Ureter (tissue), 1 donor: Measurements from ENCODE around the gene ZNF77. TPM values are rescaled to one million over a fixed set of nuclear protein-coding genes. Genes with fewer than 3 reads are reported as not detected.
A peak's percentile ranks its signal among the peaks of the same experiment; 100 is the strongest.
"Not testable (repeated sequence)": the region's sequence is repeated elsewhere in the genome, so short reads cannot be mapped to it uniquely, and the experiment has no call there.

Experiments used
- DNase-seq: peaks from one replicate; pipeline ENCODE4 v3.0.0-alpha.2; 2020; ENCODE audit warnings: low spot score
- total RNA-seq: library from RNA; stranded (reverse); gene quantifications from one replicate; pipeline ENCODE4 v1.2.4, GENCODE V29; 2023
- donor health status: DM: yes; HTN: yes; CAD: no.

ZNF77 gene
- total RNA-seq: 6.6 TPM

DNA sequence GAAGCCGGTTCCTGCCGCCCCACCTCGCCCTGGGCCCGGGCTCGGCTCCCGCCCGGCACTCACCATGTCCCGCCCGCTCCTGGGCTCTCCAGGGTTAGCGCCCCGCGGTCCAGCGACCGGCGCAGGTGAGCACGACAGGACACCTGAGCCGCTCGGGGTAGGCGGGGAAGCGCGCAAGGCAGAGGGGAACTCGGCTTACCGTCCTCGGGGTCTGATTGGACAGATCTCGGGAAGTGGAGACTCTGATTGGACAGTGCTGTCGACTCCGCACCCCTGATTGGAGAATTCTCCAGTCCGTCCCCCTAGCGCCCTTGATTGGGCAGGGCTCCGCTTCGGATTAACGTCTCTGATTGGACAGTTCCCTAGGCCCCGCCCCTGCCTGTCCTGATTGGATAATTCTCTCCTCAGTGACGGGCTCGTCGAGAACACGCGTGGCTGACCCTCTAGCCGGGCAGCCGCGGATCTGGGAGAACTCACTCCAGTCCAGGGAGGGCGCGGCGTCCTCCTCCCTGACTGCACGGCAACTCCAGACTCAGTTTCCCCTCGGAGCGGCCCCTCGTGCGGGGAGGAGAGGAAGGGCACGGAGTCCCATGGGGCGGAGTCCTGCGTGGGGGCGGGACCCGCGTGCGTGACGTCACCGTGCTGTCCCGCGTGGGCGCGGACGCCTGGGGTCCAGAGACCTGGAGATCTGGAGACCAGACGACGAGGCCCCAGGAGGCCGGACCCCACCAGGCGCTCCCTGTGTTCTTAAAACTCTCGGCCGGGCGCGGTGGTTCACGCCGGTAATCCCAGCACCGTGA, at the start of gene ZNF77:
Gene ZNF77, minus strand, starts transcription at position 197 of the 800 bp plus-strand sequence. Its CDS starts 131 bp downstream, at position 66.
- DNase-seq: peak; percentile 100

DNA sequence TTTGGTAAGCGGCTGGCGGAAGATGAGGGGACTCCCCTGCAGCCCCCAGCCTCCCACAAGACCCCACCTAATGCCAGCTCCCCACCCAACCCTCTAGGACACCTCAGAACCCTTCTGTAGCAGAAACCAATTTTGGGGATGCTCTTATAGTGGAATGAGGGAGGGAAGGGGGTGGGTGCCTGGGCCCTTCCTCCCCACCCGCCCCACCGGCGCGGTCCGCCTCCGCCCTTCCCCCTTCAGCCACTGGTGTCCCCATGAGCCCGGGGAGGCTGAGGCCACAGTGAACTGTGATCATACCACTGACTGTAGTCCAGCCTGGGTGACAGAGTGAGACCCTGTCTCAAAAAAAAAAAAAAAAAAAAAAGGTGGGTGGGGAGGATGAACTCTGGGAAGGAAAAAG, 48.8 kb upstream of the ZNF77 start:
- DNase-seq: no peak

DNA sequence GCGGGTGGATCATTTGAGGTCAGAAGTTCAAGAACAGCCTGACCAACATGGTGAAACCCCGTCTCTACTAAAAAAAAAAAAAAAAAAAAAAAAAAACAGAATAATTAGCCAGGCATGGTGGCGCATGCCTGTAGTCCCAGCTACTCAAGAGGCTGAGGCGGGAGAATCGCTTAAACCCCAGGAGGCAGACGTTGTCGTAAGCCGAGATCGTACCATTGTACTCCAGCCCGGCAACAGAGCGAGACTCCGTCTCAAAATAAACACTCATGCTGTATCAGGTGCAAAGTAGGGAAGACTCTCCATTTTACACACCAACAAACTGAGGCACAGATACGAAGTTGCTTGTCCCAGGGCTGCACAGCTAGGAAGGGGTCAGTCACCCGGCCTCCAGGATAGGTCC, 48.2 kb upstream of the ZNF77 start:
- no peak for DNase-seq

DNA sequence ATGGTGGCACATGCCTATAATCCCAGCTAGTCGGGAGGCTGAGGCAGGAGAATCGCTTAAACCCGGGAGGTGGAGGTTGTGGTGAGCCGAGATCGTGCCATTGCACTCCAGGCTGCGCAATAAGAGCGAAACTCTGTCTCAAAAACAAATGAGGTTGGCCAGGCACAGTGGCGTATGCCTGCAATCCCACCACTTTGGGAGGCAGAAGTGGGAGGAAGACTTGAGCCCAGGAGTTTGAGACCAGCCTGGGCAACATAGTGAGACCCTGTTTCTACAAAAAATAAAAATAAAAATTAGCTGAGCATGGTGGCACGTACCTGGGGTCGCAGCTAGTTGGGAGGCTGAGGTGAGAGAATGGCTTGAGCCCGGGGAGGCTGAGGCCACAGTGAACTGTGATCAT, 47.6 kb upstream of the ZNF77 start:
- DNase-seq: not testable (repeated sequence)

DNA sequence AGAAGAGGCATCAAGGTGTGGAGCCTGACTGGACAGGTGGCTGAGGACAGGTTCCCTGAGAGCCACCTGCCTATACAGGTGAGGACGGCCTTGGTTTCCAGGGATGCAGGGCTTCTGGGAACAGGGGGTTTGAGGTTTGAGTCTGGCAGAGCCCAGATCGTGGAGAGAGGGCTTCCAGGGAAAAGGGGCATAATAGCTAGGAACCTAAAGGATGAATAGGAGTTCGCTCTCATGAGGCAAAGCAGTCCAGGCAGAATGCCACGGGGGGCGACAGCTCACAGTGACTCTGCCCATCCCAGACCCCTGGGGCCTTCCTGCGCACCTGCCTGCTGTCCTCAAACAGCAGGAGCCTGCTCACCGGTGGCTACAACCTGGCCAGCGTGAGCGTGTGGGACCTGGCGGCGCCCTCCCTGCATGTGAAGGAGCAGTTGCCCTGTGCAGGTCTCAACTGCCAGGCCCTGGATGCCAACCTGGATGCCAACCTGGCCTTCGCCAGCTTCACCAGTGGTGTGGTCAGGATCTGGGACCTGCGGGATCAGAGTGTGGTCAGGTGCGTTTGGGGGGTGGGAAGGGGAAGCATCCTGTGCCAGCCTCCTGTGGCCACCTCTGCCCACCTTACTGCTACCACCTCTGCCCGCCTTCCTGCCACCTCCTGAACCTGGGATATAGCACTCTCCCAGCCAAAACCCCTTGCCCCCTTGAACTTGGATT, 44.6 kb upstream of the ZNF77 start:
- DNase-seq: no peak

DNA sequence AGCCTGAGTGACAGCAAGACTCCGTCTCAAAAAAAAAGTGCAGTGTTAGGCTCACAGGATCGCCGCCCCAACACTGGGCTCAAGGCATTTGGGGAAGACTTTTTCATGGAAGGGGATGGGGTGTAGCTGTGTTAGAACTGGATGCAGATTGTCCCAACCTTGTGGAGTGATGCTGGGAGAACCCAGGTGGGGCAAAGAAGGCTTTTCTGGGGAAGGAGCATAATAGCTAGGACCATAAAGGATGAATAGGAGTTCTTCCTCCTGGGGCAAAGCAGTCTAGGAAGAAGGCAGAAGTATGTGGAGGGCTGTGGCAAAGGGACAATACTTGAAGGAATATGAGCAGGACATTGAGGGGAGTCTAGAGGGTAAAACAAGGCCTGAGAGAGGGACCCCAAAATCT, 43.8 kb upstream of the ZNF77 start:
- DNase-seq: no peak

DNA sequence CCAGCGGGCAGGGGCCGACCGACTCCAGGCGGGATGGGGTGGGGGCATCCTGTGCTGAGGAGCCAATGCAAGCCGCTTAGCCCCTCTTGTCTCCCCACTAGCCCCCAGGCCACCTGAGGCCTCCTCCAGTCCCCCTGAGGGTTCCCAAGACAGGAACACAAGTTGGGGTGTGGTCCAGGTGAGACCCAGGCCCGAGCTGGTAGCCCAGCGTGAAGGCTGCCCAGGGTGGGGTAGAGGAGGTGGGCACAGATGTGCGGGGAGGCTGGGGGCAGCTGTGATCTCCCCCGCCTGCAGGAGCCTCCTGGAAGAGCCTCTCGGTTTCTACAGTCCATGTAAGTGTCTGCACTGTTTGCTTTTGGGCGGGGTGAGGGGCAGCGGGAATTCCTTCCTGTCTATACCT, 43.0 kb upstream of the ZNF77 start:
- no peak for DNase-seq

DNA sequence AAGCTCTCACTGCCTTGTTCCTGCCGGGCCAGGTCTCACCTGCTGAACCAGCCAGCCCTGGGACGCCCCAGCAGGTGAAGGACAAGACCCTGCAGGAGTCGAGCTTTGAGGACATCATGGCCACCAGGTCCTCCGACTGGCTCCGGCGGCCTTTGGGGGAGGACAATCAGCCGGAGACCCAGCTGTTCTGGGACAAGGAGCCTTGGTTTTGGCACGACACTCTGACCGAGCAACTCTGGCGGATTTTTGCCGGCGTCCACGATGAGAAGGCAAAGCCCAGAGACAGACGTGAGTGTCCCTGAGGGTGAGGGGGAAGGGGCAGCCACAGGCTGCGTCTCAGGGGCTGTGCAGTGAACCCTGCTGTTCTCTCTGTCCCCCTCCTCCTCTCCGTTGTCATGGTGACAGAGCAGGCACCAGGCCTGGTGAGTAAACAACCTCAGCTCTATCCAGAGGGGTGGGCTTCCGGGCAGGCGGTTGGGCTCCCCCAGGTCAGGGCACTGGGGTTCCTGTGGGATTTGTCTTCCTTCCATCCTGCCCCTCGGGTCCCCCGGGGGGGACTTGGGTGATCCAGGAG, 42.3 kb upstream of the ZNF77 start:
- no peak for DNase-seq

DNA sequence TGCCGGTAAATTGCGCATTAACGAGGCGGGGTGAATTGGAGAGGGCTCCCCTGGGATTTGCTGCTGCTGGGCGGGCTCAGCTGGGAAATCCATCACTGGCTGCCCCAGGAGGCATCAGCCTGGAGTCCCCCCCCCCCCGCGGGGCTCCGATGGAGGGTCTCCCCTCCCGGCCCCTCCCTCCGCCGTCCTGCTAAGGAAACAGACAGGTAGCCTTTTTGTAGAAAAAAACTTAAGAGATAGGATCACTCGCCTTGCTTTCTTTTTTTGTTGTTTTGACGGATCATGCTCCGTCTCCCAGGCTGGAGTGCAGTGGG, 39.4 kb upstream of the ZNF77 start:
- DNase-seq: no peak

DNA sequence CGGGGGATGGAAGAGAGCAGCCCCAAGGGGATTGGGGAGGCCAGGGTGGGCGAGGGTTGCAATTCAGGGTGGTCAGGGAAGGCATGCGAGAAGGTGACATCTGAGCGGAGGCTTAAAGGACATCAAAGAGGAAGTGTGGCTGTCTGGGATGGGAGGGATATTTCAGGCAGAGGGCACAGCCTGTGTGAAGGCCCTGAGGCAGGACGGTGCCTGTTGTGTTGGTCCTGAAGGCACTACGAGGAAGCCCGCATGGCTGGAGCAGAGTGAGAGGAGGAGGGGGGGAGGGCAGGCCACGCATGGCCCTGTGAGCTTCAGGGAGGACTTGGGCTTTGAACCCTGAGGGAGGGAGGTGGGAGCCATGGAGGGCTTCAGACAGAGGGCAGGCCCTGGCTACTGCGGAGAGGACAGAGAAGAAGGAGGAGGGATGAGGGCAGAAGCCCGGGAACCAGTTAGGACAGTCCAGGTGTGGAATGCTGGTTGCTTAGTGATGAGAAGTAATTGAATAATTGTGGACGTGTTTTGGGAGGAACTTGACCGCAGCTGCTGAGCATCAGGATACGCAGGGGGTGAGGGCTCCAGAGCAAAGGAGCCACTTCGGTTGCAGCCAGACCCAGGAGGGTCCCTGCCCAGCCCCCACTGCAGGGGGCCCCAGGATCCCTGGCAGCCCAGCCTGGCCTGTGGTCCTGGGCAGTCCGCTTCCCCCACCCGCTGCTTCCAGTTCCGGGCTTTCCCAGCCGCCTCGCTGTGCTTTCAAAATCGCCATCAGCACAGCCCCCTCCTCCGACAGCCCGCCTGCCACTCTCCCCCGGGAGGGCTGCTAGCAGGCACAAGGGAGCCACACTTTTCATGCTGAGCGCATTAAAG, 38.8 kb upstream of the ZNF77 start:
- peak; percentile 62 for DNase-seq

DNA sequence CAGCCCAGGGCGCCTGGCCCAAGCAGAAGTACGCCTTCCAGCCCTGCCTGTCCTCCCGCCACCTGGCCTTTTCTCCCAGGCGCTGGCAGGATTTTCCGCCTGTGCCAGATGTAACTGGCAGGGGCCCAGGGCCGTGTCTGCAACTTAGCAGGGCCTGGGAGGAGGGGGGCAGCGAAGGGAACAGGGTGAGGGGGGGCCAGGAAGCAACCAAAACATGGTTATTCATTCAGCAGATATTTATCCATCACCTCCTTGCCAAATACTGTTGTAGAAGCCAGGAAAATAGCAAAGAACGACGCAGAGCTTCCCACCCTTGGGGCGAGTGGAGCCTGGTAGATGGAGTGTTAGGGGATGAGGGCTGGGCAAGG, 38.2 kb upstream of the ZNF77 start:
- peak; percentile 90 for DNase-seq

DNA sequence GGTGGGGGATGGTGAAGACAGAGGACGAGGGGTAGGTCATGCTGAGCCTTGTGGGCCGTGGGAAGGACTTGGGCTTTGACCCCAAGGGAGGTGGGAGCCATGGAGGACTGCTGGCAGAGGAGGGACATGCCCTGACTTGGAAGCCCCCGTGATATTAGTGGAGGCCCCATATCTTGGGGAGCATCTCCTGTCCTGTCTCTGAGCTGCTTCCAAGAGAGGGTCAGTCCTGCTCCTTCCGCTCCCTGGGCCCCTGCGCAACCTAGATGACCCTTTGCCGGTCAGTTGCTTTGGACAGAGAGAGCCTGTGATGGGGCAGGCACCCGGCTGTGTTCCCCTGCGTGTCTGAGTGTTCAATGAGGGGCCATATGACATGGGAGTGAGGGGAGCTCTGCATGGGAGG, 37.8 kb upstream of the ZNF77 start:
- no peak for DNase-seq

DNA sequence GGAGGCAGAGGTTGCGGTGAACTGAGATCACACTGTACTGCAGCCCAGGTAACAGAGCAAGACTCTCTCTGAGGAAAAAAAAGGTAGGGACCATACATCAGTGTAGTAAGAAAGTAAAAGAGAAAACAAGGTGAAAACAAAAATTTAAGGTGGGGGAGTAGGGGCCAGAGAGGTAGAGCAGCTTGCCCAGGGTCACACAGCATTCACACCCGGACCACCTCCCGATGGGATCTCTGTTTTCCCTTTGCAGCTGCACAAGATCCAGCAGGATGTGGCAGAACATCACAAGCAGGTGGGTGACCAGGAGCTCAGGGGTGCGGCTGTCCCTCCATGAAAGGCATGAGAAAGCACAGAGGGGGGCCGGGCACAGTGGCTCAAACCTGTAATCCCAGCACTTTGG, 37.1 kb upstream of the ZNF77 start:
- DNase-seq: no peak

DNA sequence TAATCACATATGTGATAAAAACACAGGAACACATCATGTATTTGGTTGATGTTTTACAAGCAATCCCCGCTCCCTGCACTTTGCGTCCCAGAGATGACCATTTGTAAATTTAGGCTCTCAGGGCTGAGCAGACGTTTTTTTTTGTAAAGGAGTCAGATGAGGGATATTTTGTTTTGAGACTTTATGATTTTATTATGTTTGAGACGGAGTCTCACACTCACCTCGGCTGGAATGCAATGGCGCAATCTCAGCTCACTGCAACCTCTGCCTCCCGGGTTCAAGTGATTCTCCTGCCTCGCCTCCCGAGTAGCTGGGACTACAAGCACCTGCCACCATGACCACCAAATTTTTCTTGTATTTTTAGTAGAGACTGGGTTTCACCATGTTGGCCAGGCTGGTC, 34.0 kb upstream of the ZNF77 start:
- no peak for DNase-seq

DNA sequence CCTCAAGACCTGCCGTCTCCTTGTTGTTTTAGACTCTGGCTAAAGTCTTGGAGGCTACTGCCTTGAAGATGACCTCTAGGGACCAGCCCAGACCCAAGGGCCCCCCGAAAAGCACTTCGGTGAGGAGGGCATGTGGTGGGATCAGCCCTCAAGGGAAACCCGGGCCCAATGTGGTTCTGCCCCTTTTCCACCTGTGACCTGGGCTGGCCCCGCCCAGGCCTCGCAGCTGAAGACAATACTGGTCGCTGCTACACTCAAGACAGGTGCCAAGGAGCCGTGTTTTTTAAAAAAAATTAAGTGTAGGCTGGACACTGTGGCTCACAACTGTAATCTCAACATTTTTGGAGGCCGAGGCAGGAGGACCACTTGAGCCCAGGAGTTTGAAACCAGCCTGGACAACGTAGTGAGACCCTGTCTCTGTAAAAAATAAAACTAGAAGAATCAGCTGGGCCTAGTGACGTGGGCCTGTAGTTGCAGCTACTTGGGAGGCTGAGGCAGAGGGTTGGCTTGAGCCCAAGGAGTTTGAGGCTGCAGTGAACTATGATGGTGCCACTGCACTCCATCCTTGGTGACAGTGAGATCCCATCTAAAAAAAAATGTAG, 33.5 kb upstream of the ZNF77 start:
- DNase-seq: no peak

DNA sequence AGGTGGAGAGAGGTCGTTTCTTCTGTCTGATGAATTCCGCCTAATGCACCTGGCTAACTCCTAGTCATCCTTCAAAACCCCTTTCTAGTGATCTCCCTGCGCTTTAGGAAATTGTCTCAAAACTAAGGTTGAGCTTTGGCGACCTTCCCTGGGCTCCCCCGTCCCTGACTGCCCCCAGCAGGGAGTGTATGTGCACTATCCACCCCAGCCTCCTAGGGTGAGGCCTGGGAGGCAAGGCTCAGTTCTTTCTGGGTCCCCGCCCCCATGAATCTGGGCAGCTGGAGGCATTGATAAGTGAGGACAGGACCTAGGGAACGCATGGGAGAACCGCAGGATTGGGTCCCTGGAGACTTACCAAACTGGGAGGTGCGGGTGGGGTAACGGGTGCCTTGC, 33.0 kb upstream of the ZNF77 start:
- no peak for DNase-seq

DNA sequence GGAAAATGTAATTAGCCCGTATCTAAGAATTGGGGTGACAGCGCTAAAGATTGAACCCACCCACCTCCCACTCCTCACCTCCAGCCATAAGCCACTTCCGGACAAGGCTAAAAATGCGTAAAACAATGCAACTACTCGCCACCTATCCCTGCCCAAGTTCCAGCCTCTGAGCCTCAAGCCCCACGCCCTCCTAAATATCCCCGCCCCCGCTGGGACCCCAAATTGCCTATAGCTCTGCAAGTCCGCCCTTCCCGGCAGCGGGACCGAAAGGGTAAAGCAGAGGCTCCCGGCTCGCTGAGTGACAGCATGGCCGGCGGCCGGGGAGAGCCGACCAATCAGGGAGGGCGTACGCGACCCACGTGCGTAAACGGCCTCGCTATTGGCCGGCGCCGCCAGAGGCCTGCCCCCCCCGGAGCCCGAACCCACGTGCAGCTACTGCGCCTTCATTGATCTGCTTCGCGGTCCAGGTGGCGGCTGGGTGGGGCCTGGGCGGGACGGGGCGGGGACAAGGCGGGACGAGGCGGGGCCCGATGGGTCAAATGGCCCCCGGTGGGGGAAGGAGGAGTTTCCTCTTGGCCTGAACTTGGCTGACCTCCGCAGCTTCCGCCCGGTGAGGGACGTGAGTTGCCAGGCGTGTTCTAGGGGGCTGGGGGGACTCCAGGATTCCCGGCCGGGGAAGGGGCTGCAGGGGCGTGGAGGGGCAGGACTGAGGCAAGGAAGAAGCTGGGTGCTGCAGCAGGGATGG, 32.4 kb upstream of the ZNF77 start, which contains the start of gene TLE6:
Gene TLE6, plus strand, starts transcription at position 564 of the 745 bp plus-strand sequence. CDS start 670 bp downstream, outside the sequence.
- peak; percentile 98 for DNase-seq

DNA sequence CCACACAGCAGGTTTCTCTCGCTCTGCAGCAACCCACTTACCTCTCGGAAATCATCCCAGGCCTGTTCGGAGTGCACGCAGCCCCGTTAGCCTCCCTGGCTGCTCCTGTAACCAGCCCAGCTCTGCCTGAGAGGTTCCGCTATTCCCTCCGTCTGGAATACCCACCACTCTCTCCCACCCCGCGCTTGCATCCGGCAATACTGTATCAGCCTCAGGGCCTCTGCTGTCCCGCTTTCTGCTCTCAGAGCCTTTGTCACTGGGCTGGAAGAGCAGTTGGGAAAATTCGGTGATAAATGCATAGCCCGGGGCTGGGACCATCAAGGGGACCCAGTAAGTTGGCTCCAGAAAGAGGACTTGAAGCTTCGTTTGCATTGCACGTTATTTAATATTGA, 31.8 kb upstream of the ZNF77 start:
- DNase-seq: no peak

DNA sequence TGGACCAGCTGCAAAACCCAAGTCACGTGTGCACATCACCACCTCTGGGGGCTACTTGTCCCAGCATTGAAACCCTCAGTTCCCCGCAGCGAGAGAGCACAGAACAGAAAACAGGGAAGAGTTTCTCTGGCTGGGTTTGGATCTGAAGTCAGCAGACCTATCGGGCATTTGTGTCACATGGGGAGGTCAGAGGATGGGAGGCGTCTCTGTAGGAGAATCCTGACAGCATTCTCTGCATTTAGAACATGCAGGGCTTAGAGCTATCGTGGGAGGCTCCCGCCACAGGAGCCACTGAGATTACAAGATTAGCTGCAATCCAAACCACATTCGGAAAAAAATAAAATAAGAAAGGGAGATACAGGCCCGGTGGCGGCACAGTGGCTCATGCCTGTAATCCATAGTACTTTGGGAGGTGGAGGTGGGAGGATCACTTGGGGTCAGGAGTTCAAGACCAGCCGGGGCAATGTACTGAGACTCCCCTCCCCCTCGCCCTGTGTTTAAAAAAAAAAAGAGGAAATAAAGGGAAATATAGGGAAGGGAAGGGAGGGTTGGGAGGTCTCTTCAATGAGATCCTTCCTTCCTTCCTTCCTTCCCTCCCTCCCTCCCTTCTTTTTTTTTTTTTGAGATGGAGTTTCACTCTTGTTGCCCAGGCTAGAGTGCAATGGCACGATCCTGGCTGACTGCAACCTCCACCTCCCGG, 29.7 kb upstream of the ZNF77 start:
- DNase-seq: peak; percentile 63

DNA sequence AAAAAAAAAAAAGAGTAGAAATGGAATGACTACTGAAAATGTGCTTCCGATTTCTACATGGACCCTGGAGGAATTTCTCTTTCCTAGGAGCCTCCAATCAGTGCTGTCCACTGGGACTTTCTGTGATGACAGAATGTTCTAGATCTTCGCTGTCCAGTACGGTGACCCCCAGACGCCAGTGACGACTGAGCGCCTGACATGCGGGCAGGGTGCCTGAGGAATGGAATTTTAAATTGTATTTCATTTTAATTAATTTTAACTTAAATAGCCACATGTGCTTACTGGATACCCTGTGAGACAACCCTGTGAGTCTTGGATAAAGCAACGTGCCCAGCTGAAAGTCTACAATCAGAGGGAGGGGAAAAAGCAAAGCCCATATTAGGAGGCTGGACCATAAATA, 28.5 kb upstream of the ZNF77 start:
- DNase-seq: no peak
